HG03060 (cell line): Measurements from ENCODE around the gene MAP6.

Experiments used
- ATAC-seq: cut with Tn5 transposase; IDR thresholded peaks from one replicate; pipeline ENCODE4 v1.9.1; 2021; ENCODE audit warnings: low read depth, moderate number of reproducible peaks; ENCODE audit not compliant: unreplicated experiment

MAP6 gene

GRCh38 chr11:75576017-75576416 lies 92.8 kb downstream of the MAP6 start:
- ATAC-seq: no peak

DNA sequence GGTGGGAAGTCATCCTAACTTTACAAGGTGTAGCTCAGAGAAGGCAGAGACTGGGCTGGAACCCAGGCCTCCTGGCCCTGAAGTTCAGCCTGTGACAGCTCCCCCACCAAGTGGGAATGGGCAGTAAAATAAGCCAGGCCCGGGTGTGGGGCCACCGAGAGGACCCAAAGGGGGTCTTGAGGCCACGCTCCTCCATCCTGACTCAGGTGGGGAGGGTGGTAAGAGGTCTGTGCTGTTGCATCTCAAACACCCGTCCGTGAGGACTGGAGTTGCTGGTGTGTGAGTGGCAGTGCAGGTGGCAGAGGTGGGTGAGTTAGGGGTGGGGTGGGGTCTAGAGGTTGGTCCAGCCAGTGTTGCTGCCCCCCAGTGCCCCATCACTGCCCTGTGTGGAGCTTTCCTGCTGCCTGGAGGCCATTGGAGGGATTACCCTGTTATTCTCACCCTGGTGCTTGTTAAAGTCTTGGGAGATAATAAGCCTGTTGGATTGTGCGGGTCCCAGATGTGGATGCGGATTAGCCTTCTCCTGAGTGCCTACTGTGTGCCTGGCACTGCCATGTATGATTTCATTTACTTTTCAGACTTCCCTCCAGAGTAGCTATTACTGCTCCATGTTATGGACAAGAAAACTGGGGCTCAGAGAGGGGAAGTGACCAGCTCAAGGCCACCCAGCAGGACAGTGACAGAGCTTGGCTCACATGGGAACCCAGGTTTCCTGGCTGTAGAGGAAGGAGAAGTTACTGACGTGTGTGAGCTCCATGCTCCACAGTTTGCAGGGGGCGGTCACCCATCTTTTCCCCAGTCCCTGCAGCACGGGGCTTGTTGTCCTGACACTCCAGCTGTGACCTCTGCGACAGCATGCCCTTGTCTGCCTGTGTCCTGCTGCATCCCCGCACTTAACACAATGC lies 93.9 kb downstream of the MAP6 start:
- ATAC-seq: no peak

DNA sequence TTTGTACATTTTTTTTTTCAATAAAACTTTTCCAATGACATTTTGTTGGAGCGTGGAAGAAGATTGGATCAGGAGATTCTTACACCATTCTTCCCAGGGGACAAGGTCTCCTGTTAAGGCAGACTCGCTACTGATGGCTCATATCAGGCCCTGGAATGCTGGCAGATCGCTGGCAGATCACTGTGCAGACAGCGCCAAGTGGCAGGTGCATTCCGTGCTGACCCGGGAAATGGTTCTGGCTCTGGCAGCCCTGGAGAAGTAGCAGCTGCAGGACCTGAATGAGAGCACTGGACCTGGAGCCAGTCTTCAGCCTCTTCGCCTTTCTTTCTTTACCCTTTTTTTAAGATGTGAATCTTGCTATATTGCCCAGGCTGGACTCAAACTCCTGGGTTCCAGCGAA lies 96.1 kb downstream of the MAP6 start:
- ATAC-seq: no peak

DNA sequence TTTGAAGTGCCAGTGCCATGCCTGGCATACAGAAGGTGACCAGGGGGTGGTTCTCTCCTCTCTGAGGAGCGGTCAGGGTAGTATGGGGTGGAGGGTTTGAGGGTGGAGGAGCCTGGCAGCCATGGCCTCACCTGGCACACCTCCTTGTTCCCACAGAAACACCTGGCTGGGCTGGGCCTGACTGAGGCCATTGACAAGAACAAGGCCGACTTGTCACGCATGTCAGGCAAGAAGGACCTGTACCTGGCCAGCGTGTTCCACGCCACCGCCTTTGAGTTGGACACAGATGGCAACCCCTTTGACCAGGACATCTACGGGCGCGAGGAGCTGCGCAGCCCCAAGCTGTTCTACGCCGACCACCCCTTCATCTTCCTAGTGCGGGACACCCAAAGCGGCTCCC lies 97.2 kb downstream of the MAP6 start:
- ATAC-seq: no peak

DNA sequence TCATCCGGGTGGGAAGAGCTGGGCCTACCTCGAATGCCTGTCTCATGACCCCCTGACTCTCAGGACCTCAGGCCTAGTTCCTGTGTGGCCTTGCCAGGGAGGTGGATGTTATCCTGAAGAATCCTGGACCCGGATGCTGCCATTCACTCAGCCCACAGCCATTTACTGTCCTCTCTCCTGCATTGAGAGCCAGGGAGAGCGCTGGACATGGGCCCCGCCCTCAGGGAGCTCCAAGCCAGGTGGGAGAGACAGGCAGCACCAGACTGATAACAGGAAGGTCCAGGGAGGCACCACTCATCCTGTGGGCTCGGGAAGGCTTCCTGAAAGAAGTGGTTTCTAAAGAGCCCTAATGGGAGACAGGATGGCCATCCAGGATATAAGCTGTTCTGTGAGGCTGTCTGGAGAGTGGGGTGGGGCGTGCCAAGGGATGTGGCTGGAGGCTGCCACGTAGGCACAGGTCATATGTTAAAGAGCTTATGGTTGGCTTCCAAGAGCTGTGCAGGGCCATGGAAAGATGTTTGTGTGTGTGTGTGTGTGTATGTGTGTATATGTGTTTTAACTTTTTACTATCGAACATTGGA lies 98.2 kb downstream of the MAP6 start:
- ATAC-seq: no peak

DNA sequence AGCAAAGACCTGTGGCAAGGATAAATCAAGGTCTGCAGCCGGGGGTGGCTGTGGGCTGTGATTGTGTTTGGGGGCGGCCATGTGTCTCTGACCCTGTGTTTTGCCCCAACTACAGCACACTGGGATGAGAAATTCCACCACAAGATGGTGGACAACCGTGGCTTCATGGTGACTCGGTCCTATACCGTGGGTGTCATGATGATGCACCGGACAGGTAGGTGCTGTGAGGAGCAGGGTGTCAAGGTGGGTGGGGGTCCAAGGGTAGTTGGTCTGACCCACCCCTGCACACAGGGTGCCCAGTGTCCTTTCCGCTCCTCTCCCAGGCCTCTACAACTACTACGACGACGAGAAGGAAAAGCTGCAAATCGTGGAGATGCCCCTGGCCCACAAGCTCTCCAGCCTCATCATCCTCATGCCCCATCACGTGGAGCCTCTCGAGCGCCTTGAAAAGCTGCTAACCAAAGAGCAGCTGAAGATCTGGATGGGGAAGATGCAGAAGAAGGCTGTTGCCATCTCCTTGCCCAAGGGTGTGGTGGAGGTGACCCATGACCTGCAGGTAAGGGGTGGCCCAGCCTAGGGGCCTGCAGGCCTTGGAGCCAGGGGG lies 100.1 kb downstream of the MAP6 start:
- no peak for ATAC-seq

DNA sequence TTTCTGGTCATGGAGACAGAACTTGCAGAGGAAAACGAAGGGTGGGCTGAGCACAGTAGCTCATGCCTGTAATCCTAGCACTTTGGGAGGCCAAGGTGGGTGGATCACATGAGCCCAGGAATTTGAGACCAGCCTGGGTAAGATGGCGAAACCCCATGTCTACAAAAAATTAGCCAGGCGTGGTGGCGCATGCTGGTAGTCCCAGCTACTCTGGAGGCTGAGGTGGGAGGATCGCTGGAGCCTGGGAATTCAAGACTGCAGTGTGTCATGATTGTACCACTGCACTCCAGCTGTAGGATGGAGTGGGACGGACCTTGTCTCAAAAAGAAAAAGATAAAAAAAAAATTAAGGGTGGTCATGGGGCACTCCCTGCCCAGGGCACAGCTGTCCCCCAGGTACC lies 100.9 kb downstream of the MAP6 start:
- ATAC-seq: no peak

DNA sequence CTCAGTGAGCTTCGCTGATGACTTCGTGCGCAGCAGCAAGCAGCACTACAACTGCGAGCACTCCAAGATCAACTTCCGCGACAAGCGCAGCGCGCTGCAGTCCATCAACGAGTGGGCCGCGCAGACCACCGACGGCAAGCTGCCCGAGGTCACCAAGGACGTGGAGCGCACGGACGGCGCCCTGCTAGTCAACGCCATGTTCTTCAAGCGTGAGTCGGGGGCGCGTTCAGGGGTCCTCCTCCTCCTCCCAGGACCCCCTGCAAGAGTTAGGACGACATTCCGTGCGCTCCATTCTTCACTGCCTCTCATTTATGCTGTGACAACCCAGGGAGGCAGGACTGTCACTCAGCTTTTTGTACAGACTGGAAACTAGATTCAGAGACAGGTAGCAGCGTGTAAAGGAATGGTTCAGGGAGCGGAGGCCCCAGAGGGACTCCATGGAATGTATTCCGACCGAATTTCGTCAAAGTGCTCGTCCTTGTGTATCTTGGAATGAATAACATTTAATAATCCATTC lies 102.0 kb downstream of the MAP6 start:
- no peak for ATAC-seq

GRCh38 chr11:75565916-75566762 lies 102.7 kb downstream of the MAP6 start:
- ATAC-seq: no peak

GRCh38 chr11:75565221-75565814 lies 103.5 kb downstream of the MAP6 start:
- no peak for ATAC-seq

DNA sequence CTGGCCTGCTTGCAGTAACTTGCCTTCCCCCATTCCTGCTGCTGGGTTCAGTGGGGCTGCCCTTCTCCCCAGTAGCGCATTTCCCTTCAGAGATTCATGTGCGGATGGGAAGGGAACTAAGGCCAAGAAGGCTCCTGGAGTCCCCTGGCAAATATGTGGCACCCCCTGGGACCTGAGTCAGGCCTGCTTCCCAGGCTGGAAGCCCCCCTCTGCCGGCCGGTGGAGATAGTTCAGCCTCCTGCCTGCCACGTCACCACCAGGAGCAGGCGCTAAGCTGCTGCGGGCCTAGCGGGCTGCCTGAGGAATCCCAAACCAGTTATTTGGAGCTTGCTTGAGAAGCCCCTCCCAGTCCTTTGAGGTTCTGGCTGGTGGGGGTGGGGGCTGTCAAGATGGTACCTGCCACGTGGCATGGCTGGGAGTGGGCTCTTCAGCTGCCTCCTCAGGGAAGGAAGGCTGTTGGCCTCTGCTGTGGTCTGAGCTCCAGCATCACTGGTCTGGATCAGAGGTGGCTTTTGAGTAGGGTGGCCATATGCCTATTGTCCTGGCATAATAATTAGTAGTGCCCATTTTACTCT lies 104.8 kb downstream of the MAP6 start:
- ATAC-seq: no peak

DNA sequence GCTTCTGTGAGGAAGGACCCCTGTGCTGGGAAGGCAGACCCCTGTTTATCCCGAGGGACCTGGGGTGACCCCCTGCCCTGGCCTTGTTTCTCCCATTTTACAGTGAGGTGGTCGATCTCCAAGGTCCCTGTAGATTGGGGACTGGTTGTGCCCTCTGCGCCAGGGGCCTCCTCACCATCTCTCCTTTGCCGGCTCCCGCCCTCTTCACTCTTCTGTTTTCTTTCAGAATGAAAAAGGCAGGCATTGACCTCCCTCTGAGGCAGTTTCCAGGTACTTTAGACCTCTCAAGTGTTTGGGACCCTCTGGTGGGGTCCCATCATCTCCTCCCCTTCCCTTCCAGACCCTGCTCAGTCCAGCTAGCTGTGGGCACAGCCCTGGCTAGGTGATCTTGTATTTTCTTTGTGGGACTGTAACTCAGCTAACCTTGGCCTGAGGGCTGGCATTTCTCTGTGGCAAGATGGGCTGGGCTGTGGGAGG lies 105.3 kb downstream of the MAP6 start:
- no peak for ATAC-seq

DNA sequence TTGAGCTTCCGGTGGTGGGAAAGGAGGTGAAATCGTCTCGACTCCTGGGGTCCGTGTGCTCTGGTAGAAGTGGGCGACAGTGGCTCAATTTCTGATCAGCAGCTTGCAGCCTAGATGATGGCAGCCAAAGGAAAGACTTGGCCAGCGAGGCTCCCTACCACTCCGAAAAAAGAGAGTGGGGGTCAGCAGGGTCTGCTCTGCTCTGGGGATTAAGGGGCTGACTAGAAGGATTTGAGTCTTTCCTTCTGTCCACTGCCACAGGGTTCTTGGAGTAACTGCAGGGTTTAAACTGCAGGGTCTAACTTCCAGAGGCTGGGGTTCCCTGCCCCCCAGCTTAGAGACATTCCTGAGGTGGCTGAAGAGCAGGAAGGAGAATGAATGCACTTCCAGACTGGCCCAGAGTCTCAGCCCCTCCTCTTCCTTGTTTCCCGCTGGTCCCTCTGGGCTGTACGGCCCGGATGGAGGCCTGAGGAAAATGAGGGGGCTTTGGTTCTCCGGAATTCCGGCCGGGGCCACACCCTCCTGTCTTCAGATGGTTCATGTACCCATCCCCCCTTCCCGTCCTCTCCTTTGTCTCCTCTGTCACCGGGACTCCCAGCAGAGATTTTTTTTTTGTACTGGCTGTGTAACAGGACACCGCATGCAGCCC lies 105.9 kb downstream of the MAP6 start:
- no peak for ATAC-seq

- ATAC-seq: no peak
Measured at GRCh38 chr11:75562048-75562835, 106.6 kb downstream of the MAP6 start, which contains the start of gene SERPINH1. TSS of gene SERPINH1 (plus strand) at chr11:75562253. CDS start at chr11:75566350, 4,097 bp downstream.

DNA sequence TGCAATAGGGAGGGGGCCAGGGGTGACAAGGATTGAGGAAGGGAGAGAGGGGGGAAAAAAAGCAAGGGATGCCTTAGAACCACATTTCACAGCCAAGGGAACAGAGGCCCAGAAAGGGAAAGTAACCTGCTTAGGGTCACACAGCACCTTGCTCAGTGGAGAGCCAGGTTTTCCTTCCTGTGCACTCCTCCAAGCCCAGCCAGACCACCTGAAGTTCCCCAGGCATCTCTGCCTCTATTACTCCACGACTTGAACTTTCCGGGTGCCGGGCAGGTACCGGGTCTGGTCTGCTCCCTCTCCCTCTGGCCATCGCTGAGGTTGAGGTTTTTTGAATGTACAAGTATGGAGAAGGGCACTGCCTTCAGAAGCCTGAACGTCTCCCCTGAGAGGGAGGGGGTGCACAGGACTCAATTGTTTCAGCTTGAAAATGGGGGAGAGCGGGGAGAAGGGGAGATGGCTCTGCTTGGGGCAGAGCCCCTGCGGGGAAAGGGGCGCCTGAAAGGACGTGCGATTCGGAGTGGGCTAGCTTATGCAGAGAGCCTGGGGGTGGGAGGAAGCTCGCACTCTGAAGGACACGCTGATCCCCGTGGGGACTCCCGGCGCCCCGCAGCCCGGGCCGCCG lies 107.3 kb downstream of the MAP6 start:
- ATAC-seq: no peak

DNA sequence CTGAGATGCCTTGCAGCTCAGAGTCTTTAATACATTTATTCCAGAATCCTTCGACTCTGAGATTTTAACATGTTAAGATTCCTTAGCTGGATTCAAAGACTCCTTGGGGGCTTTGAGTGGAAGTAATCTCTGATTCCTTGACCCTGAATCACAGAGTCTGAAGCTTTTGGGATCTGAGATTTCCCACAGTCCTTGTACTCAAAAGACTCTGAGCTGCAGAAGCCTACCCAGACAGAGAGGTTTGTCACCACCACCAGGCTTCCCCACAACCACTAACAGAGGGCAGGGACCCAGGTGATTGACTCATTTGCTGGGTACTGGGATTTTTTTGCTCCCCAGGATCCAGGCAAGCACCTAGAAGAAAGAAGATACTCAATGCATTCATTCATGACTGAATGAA lies 108.2 kb downstream of the MAP6 start:
- no peak for ATAC-seq

GRCh38 chr11:75558939-75559843 lies 109.6 kb downstream of the MAP6 start:
- ATAC-seq: no peak
